Measurements from ENCODE around the gene KRTAP5-4.
A peak's percentile ranks its signal among the peaks of the same experiment; 100 is the strongest.

Gene KRTAP5-4

DNA sequence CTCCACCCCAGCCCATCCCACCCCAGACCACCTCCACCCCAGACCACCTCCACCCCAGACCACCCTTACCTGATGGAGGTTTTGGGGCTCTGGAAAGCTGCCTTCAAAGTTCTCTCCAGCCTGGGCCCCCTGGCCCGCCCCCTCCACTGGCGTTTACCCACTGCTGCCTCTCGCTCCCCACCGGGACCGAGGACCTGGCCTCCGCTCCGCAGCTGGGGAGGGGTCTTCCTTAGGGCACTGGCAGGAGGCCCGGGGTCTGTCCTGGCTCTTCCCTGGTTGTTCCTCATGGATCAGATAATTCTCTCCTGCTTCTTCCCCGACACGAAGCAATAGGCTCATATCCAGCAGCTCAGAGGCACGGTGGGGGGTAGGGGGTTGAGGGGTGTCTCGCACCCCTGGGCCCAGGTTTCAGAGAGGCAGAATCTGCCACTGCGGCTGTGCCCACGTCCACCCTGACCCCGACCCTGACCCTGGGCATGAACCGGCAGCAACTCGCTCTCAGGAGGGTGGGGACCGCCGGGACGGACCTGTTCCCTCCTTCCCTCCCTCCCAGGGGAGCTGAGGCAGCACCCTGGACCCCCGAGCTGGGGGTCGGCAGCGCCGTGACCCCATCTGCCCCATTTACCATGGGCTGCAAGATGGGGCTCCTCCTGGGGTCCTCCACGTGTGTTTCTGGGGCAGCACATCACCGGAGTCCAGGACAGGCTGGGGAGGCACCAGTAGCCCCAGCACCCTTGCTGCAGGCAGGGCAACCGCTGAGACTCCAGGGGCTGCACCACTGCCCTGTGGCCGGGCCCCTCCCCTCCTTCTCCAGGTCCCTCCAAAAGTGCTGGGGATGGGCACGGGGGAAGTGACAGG lies 20.6 kb upstream of the KRTAP5-4 start:
- Histone ChIP-seq H3K9me3 (ENCODE audit: low read depth, low read length) (no peaks in the 10 kb centered on the region), H3K36me3 (ENCODE audit: insufficient read depth, low read length) (no peaks in the 10 kb centered on the region), H3K9ac (ENCODE audit: insufficient read length) (no peak overlapping the region), H3K27ac (no peak overlapping the region), H3K4me3 (no peak overlapping the region)
- DNase-seq (ENCODE audit: low read depth, low spot score), result no peak
- no peak for TF ChIP-seq FOXP2 (optimal IDR thresholded peaks at IDR 0.05; ENCODE audit: control extremely low read depth, extremely low read length, insufficient read depth)
- TF ChIP-seq POLR2AphosphoS5 (IDR thresholded peaks at IDR 0.05; ENCODE audit: borderline replicate concordance, low read depth, low read length), result no peak
- TF ChIP-seq EZH2 (IDR thresholded peaks at IDR 0.05), result no peak

GRCh38 chr11:1641096-1641495 lies 19.2 kb upstream of the KRTAP5-4 start:
- H3K9me3 ChIP-seq (ENCODE audit: low read depth, low read length), result no peaks in the 10 kb centered on the region
- no peak overlapping the region for H3K27ac ChIP-seq
- DNase-seq (ENCODE audit: low read depth, low spot score), result no peak
- TF ChIP-seq POLR2AphosphoS5 (IDR thresholded peaks at IDR 0.05; ENCODE audit: borderline replicate concordance, low read depth, low read length) (no peak), EZH2 (IDR thresholded peaks at IDR 0.05) (no peak), FOXP2 (optimal IDR thresholded peaks at IDR 0.05; ENCODE audit: control extremely low read depth, extremely low read length, insufficient read depth) (no peak)
- H3K9ac ChIP-seq (ENCODE audit: insufficient read length), result no peak overlapping the region
- no peaks in the 10 kb centered on the region for H3K36me3 ChIP-seq (ENCODE audit: insufficient read depth, low read length)
- H3K4me3 ChIP-seq, result no peak overlapping the region

GRCh38 chr11:1640076-1640946 lies 18.4 kb upstream of the KRTAP5-4 start:
- TF ChIP-seq EZH2 (IDR thresholded peaks at IDR 0.05), result no peak
- TF ChIP-seq FOXP2 (optimal IDR thresholded peaks at IDR 0.05; ENCODE audit: control extremely low read depth, extremely low read length, insufficient read depth), result no peak
- TF ChIP-seq POLR2AphosphoS5 (IDR thresholded peaks at IDR 0.05; ENCODE audit: borderline replicate concordance, low read depth, low read length), result no peak
- DNase-seq (ENCODE audit: low read depth, low spot score), result no peak

GRCh38 chr11:1639666-1640065 lies 17.7 kb upstream of the KRTAP5-4 start:
- no peaks in the 10 kb centered on the region for H3K36me3 ChIP-seq (ENCODE audit: insufficient read depth, low read length)
- no peak overlapping the region for H3K4me3 ChIP-seq
- no peak for TF ChIP-seq EZH2 (IDR thresholded peaks at IDR 0.05)
- TF ChIP-seq POLR2AphosphoS5 (IDR thresholded peaks at IDR 0.05; ENCODE audit: borderline replicate concordance, low read depth, low read length), result no peak
- TF ChIP-seq FOXP2 (optimal IDR thresholded peaks at IDR 0.05; ENCODE audit: control extremely low read depth, extremely low read length, insufficient read depth), result no peak
- no peak for DNase-seq (ENCODE audit: low read depth, low spot score)
- no peaks in the 10 kb centered on the region for H3K9me3 ChIP-seq (ENCODE audit: low read depth, low read length)
- H3K9ac ChIP-seq (ENCODE audit: insufficient read length), result no peak overlapping the region
- H3K27ac ChIP-seq, result no peak overlapping the region

More at GRCh38 chr11:1640076-1640946, 18.4 kb upstream of the KRTAP5-4 start:
- H3K9me3 ChIP-seq (ENCODE audit: low read depth, low read length), result no peaks in the 10 kb centered on the region
- H3K9ac ChIP-seq (ENCODE audit: insufficient read length), result no peak overlapping the region
- no peak overlapping the region for H3K27ac ChIP-seq
- no peak overlapping the region for H3K4me3 ChIP-seq
- H3K36me3 ChIP-seq (ENCODE audit: insufficient read depth, low read length), result no peaks in the 10 kb centered on the region

DNA sequence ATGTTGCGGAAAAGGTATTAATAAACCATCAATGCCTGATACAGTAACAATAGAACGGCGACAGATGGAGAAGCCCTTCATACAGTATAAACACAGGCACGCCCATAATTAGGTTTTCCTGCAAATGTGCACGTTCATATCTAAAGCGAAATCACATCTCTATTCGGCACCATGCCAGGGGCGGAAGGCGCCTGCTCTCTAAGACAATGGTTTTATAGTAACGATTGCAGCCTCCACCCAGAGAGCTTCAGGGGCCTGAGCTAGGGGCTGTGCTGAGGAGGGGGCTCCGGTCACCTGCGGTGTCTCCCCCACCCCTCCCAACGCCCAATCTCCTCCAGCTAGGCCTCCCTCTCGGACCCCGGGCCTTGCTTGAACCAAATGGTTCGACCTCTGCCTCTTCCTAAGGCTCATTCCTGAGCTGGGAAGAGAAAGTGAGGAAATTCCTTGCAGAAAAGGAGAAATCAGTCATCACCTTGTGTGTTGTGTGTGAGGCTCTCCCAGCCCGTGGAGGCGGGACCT lies 17.2 kb upstream of the KRTAP5-4 start:
- Histone ChIP-seq H3K27ac (no peak overlapping the region), H3K9me3 (ENCODE audit: low read depth, low read length) (no peaks in the 10 kb centered on the region), H3K4me3 (no peak overlapping the region), H3K9ac (ENCODE audit: insufficient read length) (no peak overlapping the region), H3K36me3 (ENCODE audit: insufficient read depth, low read length) (no peaks in the 10 kb centered on the region)
- TF ChIP-seq FOXP2 (optimal IDR thresholded peaks at IDR 0.05; ENCODE audit: control extremely low read depth, extremely low read length, insufficient read depth), result no peak
- no peak for TF ChIP-seq POLR2AphosphoS5 (IDR thresholded peaks at IDR 0.05; ENCODE audit: borderline replicate concordance, low read depth, low read length)
- TF ChIP-seq EZH2 (IDR thresholded peaks at IDR 0.05), result no peak
- peak; percentile 1 for DNase-seq (ENCODE audit: low read depth, low spot score)

- no peaks in the 10 kb centered on the region for H3K36me3 ChIP-seq (ENCODE audit: insufficient read depth, low read length)
- TF ChIP-seq EZH2 (IDR thresholded peaks at IDR 0.05) (no peak), POLR2AphosphoS5 (IDR thresholded peaks at IDR 0.05; ENCODE audit: borderline replicate concordance, low read depth, low read length) (no peak)
- no peak overlapping the region for H3K27ac ChIP-seq
- H3K9me3 ChIP-seq (ENCODE audit: low read depth, low read length), result no peaks in the 10 kb centered on the region
- DNase-seq (ENCODE audit: low read depth, low spot score), result no peak
- no peak overlapping the region for H3K4me3 ChIP-seq
- no peak overlapping the region for H3K9ac ChIP-seq (ENCODE audit: insufficient read length)
These were observed 16.4 kb upstream of the KRTAP5-4 start for GRCh38 chr11:1638344-1638743.

DNA sequence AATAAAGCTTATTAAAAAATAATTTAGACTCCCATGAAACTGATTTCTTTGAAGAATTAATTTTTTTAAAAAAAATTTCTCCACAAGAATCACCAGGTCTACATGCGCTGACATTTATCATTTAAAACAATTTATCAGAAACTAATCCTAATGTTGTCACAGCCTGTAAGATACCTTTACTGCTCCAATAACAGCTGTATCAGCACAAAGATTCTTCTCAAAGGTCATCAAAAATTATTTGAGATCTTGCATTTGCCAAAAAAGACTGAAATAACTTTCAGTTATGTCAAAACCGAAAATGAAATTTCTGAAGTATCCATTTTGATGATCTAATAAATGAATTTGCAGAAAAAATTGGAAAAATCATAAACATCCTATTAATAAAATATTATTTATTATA lies 15.7 kb upstream of the KRTAP5-4 start:
- H3K4me3 ChIP-seq, result no peak overlapping the region
- no peak overlapping the region for H3K27ac ChIP-seq
- no peak for DNase-seq (ENCODE audit: low read depth, low spot score)
- TF ChIP-seq POLR2AphosphoS5 (IDR thresholded peaks at IDR 0.05; ENCODE audit: borderline replicate concordance, low read depth, low read length) (no peak), FOXP2 (optimal IDR thresholded peaks at IDR 0.05; ENCODE audit: control extremely low read depth, extremely low read length, insufficient read depth) (no peak), EZH2 (IDR thresholded peaks at IDR 0.05) (no peak)
- no peak overlapping the region for H3K9ac ChIP-seq (ENCODE audit: insufficient read length)
- H3K36me3 ChIP-seq (ENCODE audit: insufficient read depth, low read length), result no peaks in the 10 kb centered on the region
- no peaks in the 10 kb centered on the region for H3K9me3 ChIP-seq (ENCODE audit: low read depth, low read length)

DNA sequence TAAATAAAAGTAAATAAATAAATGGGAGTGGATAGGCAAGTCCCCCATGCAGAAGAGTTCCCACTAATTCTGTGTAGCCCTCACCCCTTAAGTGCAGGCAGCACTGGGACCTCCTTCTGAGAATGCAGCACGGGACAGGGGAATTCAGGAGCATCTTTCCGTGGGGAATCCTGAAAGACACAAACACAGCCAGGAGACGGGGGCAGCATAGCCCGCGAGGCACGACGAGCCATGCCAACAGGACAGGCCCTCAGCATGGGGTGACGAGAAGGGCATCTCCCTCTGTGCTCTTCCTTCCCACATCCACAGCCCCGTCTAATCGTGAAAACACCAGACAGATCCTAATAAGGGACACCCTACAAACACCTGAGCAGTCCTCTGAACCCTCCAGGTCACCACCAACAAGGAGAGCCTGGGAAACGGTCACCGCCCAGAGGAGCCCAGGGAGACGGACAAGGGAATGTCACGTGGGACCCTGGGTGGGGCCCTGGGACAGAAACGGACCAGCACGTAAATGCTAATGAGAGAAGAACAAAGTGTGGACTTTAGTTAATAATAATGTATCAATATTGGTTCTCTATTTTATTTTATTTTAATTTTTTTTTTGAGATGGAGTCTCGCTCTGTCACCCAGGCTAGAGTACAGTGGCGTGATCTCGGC lies 14.5 kb upstream of the KRTAP5-4 start:
- TF ChIP-seq FOXP2 (optimal IDR thresholded peaks at IDR 0.05; ENCODE audit: control extremely low read depth, extremely low read length, insufficient read depth), result no peak
- no peak for TF ChIP-seq EZH2 (IDR thresholded peaks at IDR 0.05)
- no peak for DNase-seq (ENCODE audit: low read depth, low spot score)
- Histone ChIP-seq H3K4me3 (no peak overlapping the region), H3K9ac (ENCODE audit: insufficient read length) (no peak overlapping the region), H3K36me3 (ENCODE audit: insufficient read depth, low read length) (no peaks in the 10 kb centered on the region), H3K9me3 (ENCODE audit: low read depth, low read length) (no peaks in the 10 kb centered on the region), H3K27ac (no peak overlapping the region)
